CD14-positive monocyte (primary cell): Measurements from ENCODE around the gene SPPL2A. TPM values are rescaled to one million over a fixed set of nuclear protein-coding genes. Genes with fewer than 3 reads are reported as not detected.

Experiments used
- DNase-seq, 3 donors: peaks; one replicate each; pipeline ENCODE4 v3.0.0-alpha.2; 2011 to 2022
- H2AFZ ChIP-seq: 2 replicates; pipeline ENCODE4 v1.6.0; 2012; ENCODE audit warnings: mild to moderate bottlenecking, low read depth, low read length, inconsistent platforms; ENCODE audit not compliant: insufficient read depth, poor library complexity, severe bottlenecking
- H3K27ac ChIP-seq, 2 donors: 1 replicate in 1 of 2; 2 replicates in 1 of 2; pipeline ENCODE4 v1.5.1; 2012 to 2013; ENCODE audit warnings: low read length in 2 of 2, control low read depth in 1 of 2, inconsistent platforms in 1 of 2, low read depth in 1 of 2, mild to moderate bottlenecking in 1 of 2
- H3K27me3 ChIP-seq, 2 donors: one replicate each; pipeline versions ENCODE4 v1.6.0 to v1.6.1; 2011 to 2013; ENCODE audit warnings: low read length in 2 of 2; ENCODE audit not compliant: control insufficient read depth in 2 of 2, insufficient read depth in 2 of 2
- H3K36me3 ChIP-seq, 2 donors: replicated peaks in 1 of 2; 1 replicate in 1 of 2; 2 replicates in 1 of 2; pipeline versions ENCODE4 v1.5.1 to v1.6.1; 2012 to 2013; ENCODE audit warnings: low read length in 2 of 2, control low read depth in 1 of 2, inconsistent platforms in 1 of 2, mild to moderate bottlenecking in 1 of 2; ENCODE audit not compliant: insufficient read depth in 2 of 2, control insufficient read depth in 1 of 2
- H3K4me1 ChIP-seq, 2 donors: 1 replicate in 1 of 2; 2 replicates in 1 of 2; pipeline versions ENCODE4 v1.5.1 to v1.6.1; 2012 to 2013; ENCODE audit warnings: low read length in 2 of 2, control low read depth in 1 of 2, inconsistent platforms in 1 of 2, mild to moderate bottlenecking in 1 of 2, moderate library complexity in 1 of 2; ENCODE audit not compliant: insufficient read depth in 2 of 2, control insufficient read depth in 1 of 2
- H3K4me2 ChIP-seq: replicated peaks from 2 replicates; pipeline ENCODE3; 2012; ENCODE audit warnings: low read length, moderate library complexity, mild to moderate bottlenecking; ENCODE audit not compliant: poor library complexity, severe bottlenecking; ENCODE audit errors: extremely low read depth
- H3K4me3 ChIP-seq, 3 experiments: fragments of 200-600 bp in 1 of 3; sonication (generic) in 1 of 3; replicated peaks in 1 of 3; 1 replicate in 2 of 3; 2 replicates in 1 of 3; pipeline ENCODE4 v1.5.1; 2011 to 2013; ENCODE audit warnings: low read length in 3 of 3, mild to moderate bottlenecking in 3 of 3, control low read depth in 2 of 3, low read depth in 2 of 3, inconsistent platforms in 1 of 3, moderate library complexity in 1 of 3
- H3K79me2 ChIP-seq: 2 replicates; pipeline ENCODE4 v1.6.0; 2012; ENCODE audit warnings: mild to moderate bottlenecking, control low read depth, inconsistent platforms, low read length, moderate library complexity; ENCODE audit not compliant: insufficient read depth
- H3K9ac ChIP-seq: 2 replicates; pipeline ENCODE4 v1.6.0; 2017; ENCODE audit warnings: low read length, mild to moderate bottlenecking; ENCODE audit not compliant: insufficient read depth, poor library complexity, severe bottlenecking
- H3K9me3 ChIP-seq, 2 donors: replicated peaks in 1 of 2; 1 replicate in 1 of 2; 2 replicates in 1 of 2; pipeline versions ENCODE4 v1.5.1 to v1.6.1; 2012 to 2013; ENCODE audit warnings: low read length in 2 of 2, control low read depth in 1 of 2; ENCODE audit not compliant: control insufficient read depth in 1 of 2, insufficient read depth in 1 of 2
- H4K20me1 ChIP-seq: 2 replicates; pipeline ENCODE4 v1.6.0; 2012; ENCODE audit warnings: mild to moderate bottlenecking, low read length, control low read depth, moderate library complexity; ENCODE audit not compliant: insufficient read depth
- H3K27ac Mint-ChIP-seq, 7 donors: one replicate each; pipeline ENCODE4 v1.8.0; 2020; ENCODE audit warnings: mild to moderate bottlenecking in 7 of 7, mixed read lengths in 7 of 7, moderate library complexity in 6 of 7, inconsistent platforms in 2 of 7
- H3K27me3 Mint-ChIP-seq, 3 donors: one replicate each; pipeline ENCODE4 v1.8.0; 2021 to 2022; ENCODE audit warnings: low read depth in 3 of 3, mild to moderate bottlenecking in 3 of 3, mixed read lengths in 3 of 3, moderate library complexity in 3 of 3, inconsistent platforms in 1 of 3
- H3K36me3 Mint-ChIP-seq, 2 donors: one replicate each; pipeline ENCODE4 v1.8.0; 2020; ENCODE audit warnings: mixed read lengths in 2 of 2, inconsistent platforms in 1 of 2, mild to moderate bottlenecking in 1 of 2
- H3K4me1 Mint-ChIP-seq: one replicate; pipeline ENCODE4 v1.8.0; 2020; ENCODE audit warnings: mild to moderate bottlenecking, mixed read lengths
- H3K4me3 Mint-ChIP-seq, 2 donors: one replicate each; pipeline ENCODE4 v1.8.0; 2020; ENCODE audit warnings: mild to moderate bottlenecking in 2 of 2, mixed read lengths in 2 of 2, moderate library complexity in 1 of 2
- H3K9me3 Mint-ChIP-seq, 7 donors: one replicate each; pipeline ENCODE4 v1.8.0; 2020 to 2022; ENCODE audit warnings: mixed read lengths in 7 of 7, mild to moderate bottlenecking in 6 of 7, moderate library complexity in 6 of 7, inconsistent platforms in 2 of 7
- CTCF ChIP-seq: fragments of 200-600 bp; IDR thresholded peaks from one replicate; pipeline ENCODE4 v1.8.0; 2022; ENCODE audit warnings: antibody characterized with exemption, mild to moderate bottlenecking
- WGBS: methylation state at CpG from one replicate; pipeline ENCODE4 v1.1.5; 2013; ENCODE audit warnings: missing lambda C conversion rate; ENCODE audit not compliant: insufficient coverage; 5-methylcytosine and 5-hydroxymethylcytosine counted together
- intact Hi-C, 2 donors: fragments of 100-400 bp; cut with micrococcal nuclease; formaldehyde crosslinking; loops; one replicate each; pipeline versions ENCODE4 v1.15.0 to v1.15.1; 2023
- polyA plus RNA-seq, 3 donors: library from polyadenylated mRNA; depleted of rRNA in 1 of 3; unstranded in 2 of 3; stranded (reverse) in 1 of 3; fragments of 300-500 nt in 2 of 3; fragments of >200 nt in 1 of 3; fragmentation: Illumina TruSeq in 2 of 3; gene quantifications; 1 replicate in 2 of 3; 2 replicates in 1 of 3; pipeline ENCODE4 v1.2.3, GENCODE V29; 2012 to 2021

SPPL2A gene
- polyA plus RNA-seq, 3 donors = 111 to 204 (median 190) TPM

- Histone ChIP-seq H3K36me3 (no peaks in the 10 kb centered on the region), H3K27me3 (no peaks in the 10 kb centered on the region), H3K4me3 (no peak overlapping the region), H3K27ac (no peak overlapping the region), H2AFZ (no peak overlapping the region), H3K79me2 (no peaks in the 10 kb centered on the region), H3K9ac (no peak overlapping the region), H3K4me1 (no peaks in the 10 kb centered on the region), H3K9me3 (no peaks in the 10 kb centered on the region), H3K4me2 (no peak overlapping the region), H4K20me1 (no peaks in the 10 kb centered on the region)
- H3K27ac Mint-ChIP-seq = no peak overlapping the region
- peaks cover 0 to 2% (median 0%) of the 10 kb centered on the region in 7 donors for H3K9me3 Mint-ChIP-seq
- intact Hi-C loops = no loop called here
- TF ChIP-seq CTCF = no peak
- H3K36me3 Mint-ChIP-seq = no peaks in the 10 kb centered on the region
- no CpG with 5 or more reads among the region's 2 CpGs for WGBS
- peaks cover 3 to 8% (median 4%) of the 10 kb centered on the region in 3 donors for H3K27me3 Mint-ChIP-seq
- no peak for DNase-seq
- H3K4me3 Mint-ChIP-seq = no peak overlapping the region
- H3K4me1 Mint-ChIP-seq = peaks cover 2% of the 10 kb centered on the region
These were observed 20.9 kb upstream of the SPPL2A start for GRCh38 chr15:50786438-50786837.

GRCh38 chr15:50783895-50784294, 18.4 kb upstream of the SPPL2A start:
- Histone ChIP-seq H2AFZ (no peak overlapping the region), H3K4me2 (no peak overlapping the region), H3K9me3 (no peaks in the 10 kb centered on the region), H3K4me3 (no peak overlapping the region), H3K27me3 (no peaks in the 10 kb centered on the region), H3K4me1 (no peaks in the 10 kb centered on the region), H3K36me3 (no peaks in the 10 kb centered on the region), H3K27ac (no peak overlapping the region), H4K20me1 (no peaks in the 10 kb centered on the region), H3K9ac (no peak overlapping the region), H3K79me2 (no peaks in the 10 kb centered on the region)
- Mint-ChIP-seq H3K36me3 (no peaks in the 10 kb centered on the region), H3K4me1 (peaks cover 2% of the 10 kb centered on the region), H3K27me3 (peaks cover 1 to 4% (median 3%) of the 10 kb centered on the region in 3 donors), H3K9me3 (peaks cover 0 to 4% (median 0%) of the 10 kb centered on the region in 7 donors), H3K27ac (no peak overlapping the region), H3K4me3 (no peak overlapping the region)
- no peak for DNase-seq
- no peak for TF ChIP-seq CTCF
- intact Hi-C loops = no loop called here
